Measurements from ENCODE around the gene PKP1.

Gene PKP1

DNA sequence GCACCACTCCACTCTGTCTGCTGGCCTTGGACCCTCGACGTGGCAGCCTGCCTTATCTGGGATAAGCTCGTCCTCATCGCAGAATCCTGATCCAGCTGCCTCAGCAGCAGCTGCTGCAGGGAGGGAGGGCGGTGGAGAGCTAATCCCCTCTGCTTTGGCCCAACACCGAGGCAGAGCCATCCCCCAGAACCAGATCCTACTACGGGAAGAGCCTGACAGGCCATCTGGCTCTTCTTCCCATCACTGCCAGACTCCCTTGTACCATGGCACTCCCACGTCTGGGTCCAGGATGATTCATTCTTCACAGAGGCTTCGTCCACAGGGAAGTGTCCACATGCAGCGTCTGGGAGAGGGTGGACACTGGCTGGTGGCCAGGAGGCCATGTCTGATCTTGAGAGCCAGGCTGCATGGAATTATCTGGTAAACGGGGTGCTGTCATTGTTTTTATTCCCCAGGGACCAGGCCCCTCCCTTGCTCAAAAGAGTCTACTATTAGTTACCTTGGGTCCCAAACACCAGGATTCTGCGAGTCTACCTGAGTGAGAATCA is 14.6 kb upstream of the PKP1 start:
- Mint-ChIP-seq H3K36me3 (no peaks in the 10 kb centered on the region), H3K9me3 (no peaks in the 10 kb centered on the region), H3K4me1 (no peaks in the 10 kb centered on the region), H3K4me3 (no peak overlapping the region), H3K27ac (no peak overlapping the region), H3K27me3 (peaks cover 71% of the 10 kb centered on the region)
- ATAC-seq = no peak

DNA sequence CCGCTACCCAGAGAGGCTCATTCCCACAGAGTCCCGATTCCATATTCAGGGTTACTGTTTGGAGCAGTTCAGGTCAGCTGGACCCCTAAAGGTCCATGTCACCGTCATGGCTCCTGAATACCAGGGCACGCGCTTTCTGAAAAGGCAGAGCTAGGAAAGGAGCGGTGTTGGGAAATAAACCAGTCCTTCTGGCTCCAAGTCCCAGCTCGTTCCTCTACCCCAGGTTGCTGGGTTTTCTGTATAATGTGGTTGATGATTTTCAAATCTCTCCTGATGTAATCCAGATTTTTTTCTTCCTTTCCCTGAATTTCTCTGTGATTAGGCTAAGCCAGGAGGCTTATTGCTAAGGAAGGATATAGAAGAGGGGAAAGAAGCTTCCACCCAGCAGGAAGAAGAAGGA is 14.0 kb upstream of the PKP1 start:
- Mint-ChIP-seq H3K27ac (no peak overlapping the region), H3K4me1 (no peaks in the 10 kb centered on the region)

DNA sequence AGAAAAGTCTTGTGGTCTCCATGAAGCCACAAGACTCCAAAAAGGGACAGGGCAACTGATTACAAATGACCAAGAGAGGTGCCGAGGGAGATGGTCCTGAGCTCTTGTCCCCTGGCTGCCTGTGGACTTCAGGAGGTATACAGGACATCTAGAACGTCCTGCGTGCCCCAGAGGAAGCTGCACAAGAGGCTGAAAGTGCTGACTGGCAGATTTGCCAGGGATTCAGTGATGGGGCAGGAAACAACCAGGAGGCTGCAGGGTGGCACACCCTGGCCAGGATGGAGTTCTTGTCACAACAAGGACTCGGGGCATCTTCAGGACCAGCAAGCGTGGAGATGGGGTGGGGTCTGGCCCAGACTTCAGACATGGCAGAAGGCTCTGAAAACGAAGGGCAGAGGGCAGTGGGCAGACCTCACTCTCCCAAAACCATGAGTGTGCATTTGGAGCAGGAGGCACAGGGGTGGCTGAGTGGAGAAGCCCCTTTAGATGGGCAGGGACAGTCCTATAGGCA is 13.4 kb upstream of the PKP1 start:
- Mint-ChIP-seq H3K9me3 (no peaks in the 10 kb centered on the region), H3K27ac (no peak overlapping the region), H3K36me3 (no peaks in the 10 kb centered on the region), H3K4me3 (no peak overlapping the region), H3K27me3 (peaks cover 59% of the 10 kb centered on the region), H3K4me1 (no peaks in the 10 kb centered on the region)
- ATAC-seq = no peak

More for the DNA sequence above, 14.0 kb upstream of the PKP1 start:
- no peaks in the 10 kb centered on the region for H3K9me3 Mint-ChIP-seq
- H3K4me3 Mint-ChIP-seq = no peak overlapping the region
- H3K27me3 Mint-ChIP-seq = peaks cover 65% of the 10 kb centered on the region
- H3K36me3 Mint-ChIP-seq = no peaks in the 10 kb centered on the region
- ATAC-seq = no peak

DNA sequence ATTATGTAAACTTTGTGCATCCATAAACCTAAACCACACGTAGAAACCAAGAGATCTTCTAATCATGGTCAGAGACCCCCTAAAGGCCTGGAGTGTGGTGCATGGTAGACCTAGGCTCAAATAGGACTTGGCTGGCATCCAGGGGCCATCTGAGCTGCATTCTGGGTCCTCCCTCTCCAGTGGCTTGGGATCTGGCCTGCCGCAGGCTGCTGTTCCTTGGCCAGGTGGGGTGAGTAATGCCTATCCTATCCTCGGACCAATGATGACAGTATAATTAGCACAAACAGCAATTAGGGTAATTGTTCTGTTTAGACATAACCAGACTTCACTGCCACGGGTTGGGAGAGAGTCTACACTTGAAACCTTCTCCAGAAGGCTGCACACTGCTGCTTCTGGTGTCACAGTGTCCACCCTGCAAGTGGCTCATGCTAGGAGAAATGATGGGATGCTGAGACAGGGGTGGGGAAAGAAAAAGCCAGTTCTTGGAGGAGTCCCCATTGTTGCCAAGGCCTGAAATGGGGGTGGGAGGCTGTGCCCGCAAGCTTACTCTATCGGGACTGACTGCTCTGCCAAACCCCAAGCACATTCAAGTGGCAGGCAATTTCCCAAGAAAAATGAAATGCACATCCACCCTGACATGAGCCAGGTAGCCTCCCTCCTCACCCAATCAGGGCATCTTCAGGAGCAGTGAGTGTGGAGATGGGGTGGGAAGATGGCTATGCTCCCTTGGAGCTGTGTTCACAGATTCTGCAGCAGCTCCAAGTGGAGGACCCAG is 12.5 kb upstream of the PKP1 start:
- Mint-ChIP-seq H3K27ac (no peak overlapping the region), H3K4me3 (no peak overlapping the region), H3K27me3 (peaks cover 56% of the 10 kb centered on the region), H3K4me1 (no peaks in the 10 kb centered on the region), H3K9me3 (no peaks in the 10 kb centered on the region), H3K36me3 (no peaks in the 10 kb centered on the region)
- no peak for ATAC-seq

DNA sequence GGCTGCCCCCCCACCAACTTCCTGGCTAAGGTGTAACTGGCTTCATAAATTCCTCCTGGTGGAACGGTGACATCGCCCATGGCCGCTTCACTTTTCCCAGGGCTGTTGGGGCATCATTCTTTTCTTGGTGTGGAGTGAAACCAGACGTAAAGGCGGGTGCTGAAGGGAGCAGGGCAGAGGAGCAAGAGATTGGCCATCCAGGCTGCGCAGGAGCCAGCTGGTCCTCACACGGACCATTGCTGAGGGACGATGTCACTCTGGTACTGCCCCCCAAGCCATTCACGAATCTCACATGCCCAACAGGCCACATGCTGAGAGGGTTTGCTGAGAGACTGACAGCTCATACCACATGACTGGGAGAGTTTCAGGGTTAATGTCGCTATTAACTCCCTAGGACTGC is 10.5 kb upstream of the PKP1 start:
- H3K9me3 Mint-ChIP-seq = no peaks in the 10 kb centered on the region
- peaks cover 47% of the 10 kb centered on the region for H3K27me3 Mint-ChIP-seq
- no peaks in the 10 kb centered on the region for H3K36me3 Mint-ChIP-seq
- no peak overlapping the region for H3K27ac Mint-ChIP-seq
- H3K4me3 Mint-ChIP-seq = no peak overlapping the region
- H3K4me1 Mint-ChIP-seq = no peaks in the 10 kb centered on the region
- no peak for ATAC-seq

DNA sequence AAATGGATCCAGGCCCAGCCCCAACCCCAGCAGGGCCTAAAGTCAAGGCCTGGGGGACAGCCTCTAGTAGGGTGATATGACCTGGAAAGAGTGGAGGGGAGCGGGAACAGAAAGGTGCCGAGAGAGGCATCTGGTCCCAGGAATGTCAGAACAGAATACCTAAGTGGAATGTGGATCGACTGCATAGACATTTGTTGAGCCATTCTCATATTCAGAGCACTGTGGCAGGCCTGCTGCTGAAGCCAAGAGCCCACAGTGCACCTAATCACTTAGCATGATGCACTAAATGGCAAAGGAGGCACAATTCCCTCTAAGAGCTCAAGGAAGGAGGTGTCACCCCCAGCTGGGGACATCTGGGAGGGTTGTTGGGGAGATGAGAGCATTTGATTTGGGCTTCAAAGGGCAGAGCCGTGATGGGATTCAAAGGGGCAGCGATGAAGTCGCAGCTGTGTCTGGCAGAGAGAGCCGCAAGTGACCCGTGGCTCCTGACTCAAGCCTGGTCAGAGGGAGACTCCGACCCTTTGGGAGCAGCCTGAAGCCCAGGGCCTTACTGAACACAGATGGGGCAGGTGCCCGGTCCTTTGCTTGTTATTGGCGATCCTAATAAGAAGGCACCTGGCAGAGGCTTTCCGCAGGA is 8.6 kb upstream of the PKP1 start:
- Mint-ChIP-seq H3K27me3 (peaks cover 48% of the 10 kb centered on the region), H3K27ac (no peak overlapping the region), H3K36me3 (no peaks in the 10 kb centered on the region), H3K9me3 (no peaks in the 10 kb centered on the region), H3K4me3 (no peak overlapping the region), H3K4me1 (no peaks in the 10 kb centered on the region)
- no peak for ATAC-seq

DNA sequence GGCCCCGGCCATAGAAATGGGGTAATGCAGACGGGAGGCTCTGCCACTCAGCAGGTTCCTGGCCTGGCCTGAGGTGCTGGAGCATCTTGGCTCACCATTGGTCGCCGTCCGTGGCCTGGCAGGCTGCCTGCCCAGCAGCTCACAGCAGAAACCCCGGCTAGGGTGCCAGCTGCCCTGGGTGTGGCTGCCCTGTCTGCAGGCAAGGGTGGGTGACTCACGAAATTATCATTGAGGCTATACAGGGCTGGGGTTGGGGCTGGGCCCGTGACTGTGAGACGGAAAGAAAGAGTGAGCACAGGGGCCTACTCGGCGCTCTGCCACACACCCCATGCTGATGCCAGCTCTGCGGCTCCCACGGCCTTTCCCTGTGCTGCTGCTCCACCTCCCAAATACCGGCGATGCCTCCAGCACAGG is 8.0 kb upstream of the PKP1 start:
- Mint-ChIP-seq H3K36me3 (no peaks in the 10 kb centered on the region), H3K27ac (no peak overlapping the region), H3K4me1 (no peaks in the 10 kb centered on the region), H3K9me3 (no peaks in the 10 kb centered on the region), H3K4me3 (no peak overlapping the region), H3K27me3 (peaks cover 46% of the 10 kb centered on the region)
- ATAC-seq = no peak

DNA sequence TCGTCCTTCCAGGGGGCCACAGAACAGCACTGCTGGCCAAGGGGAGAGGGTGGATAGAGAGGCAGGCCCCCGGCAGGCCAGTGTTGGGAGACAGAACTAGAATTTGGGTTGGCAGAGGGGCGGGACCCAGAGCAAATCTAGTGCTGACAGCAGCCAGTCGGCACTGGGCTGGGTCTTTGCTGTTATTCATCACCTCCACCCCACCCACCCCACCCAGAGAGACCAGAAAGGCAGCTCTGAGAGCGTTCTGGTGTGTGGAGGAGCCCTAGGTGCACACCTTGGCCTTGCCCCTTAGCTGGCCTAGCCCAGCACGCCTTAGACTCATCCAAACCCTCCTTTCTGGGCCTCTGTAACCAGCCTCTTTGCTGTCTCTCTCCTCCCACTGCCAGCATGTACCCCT is 6.4 kb upstream of the PKP1 start:
- peaks cover 41% of the 10 kb centered on the region for H3K27me3 Mint-ChIP-seq
- no peak overlapping the region for H3K27ac Mint-ChIP-seq
- no peak overlapping the region for H3K4me3 Mint-ChIP-seq
- H3K4me1 Mint-ChIP-seq = no peaks in the 10 kb centered on the region
- H3K9me3 Mint-ChIP-seq = no peaks in the 10 kb centered on the region
- ATAC-seq = no peak
- no peaks in the 10 kb centered on the region for H3K36me3 Mint-ChIP-seq

DNA sequence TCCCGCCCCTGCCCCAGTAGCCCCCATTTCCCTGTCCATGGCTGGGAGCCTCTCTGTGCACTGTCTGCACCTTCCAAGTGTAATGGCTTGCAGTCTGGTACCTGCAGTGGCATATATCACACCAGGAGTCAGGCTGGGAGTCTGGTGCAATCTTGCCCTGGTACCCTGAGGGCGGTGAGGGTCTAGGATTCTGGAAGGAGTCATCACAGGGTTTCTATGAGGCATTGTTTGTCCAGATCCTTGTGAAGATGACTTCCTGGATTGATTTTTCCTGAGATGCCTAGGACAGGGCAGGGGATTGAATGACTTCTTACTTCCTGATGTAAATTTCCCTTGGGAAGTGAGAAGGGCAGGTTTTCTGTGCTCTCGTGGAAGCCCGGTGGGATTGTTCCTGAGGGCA is 5.9 kb upstream of the PKP1 start:
- no peak overlapping the region for H3K4me3 Mint-ChIP-seq
- no peak overlapping the region for H3K27ac Mint-ChIP-seq
- H3K27me3 Mint-ChIP-seq = peaks cover 42% of the 10 kb centered on the region
- H3K9me3 Mint-ChIP-seq = no peaks in the 10 kb centered on the region
- H3K4me1 Mint-ChIP-seq = no peaks in the 10 kb centered on the region
- H3K36me3 Mint-ChIP-seq = no peaks in the 10 kb centered on the region
- ATAC-seq = no peak

DNA sequence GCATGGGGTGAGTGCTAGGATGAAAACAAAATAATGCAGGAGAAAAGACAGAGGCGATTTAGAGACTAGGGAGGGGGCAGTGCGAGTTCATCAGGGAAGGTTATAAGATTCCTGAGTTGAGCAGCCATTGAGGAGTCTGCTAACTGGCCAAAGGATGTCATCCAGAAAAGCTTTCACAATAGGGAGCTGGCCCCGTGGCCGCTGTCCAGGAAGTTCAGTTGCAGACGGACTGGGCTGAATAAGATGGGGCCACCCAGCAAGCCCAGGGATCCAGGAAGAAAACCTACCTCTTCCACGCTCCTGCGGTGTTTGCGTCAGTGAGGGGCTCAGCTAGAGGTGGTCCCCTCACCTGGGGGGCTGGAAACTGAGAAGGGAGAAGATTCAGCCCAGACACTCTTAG is 4.0 kb upstream of the PKP1 start:
- no peak overlapping the region for H3K4me3 Mint-ChIP-seq
- no peaks in the 10 kb centered on the region for H3K36me3 Mint-ChIP-seq
- H3K9me3 Mint-ChIP-seq = no peaks in the 10 kb centered on the region
- H3K4me1 Mint-ChIP-seq = peaks cover 7% of the 10 kb centered on the region
- H3K27ac Mint-ChIP-seq = no peak overlapping the region
- H3K27me3 Mint-ChIP-seq = peaks cover 56% of the 10 kb centered on the region
- ATAC-seq = no peak

DNA sequence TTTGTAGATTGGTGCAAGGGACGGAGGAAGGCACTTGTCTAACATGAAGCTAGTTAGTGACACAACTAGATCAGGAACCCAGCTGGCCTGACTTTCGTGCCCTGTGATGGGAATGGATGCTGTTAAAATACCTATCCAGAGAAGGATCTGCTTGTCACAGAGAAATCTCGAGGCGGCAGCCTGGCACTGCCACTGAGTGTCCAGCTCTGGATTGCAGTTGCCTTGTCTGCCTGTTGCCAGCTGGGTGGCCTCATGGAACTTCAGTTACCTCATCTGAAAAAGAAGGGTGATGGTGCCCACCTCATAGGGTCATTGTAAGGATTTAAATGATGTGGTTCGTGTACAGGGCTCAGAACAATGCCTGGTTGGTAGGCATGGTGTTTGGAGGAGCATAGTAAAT is 2.4 kb upstream of the PKP1 start:
- no peaks in the 10 kb centered on the region for H3K9me3 Mint-ChIP-seq
- peaks cover 72% of the 10 kb centered on the region for H3K27me3 Mint-ChIP-seq
- no peak overlapping the region for H3K4me3 Mint-ChIP-seq
- ATAC-seq = no peak
- no peaks in the 10 kb centered on the region for H3K36me3 Mint-ChIP-seq
- H3K27ac Mint-ChIP-seq = no peak overlapping the region
- peaks cover 7% of the 10 kb centered on the region for H3K4me1 Mint-ChIP-seq

DNA sequence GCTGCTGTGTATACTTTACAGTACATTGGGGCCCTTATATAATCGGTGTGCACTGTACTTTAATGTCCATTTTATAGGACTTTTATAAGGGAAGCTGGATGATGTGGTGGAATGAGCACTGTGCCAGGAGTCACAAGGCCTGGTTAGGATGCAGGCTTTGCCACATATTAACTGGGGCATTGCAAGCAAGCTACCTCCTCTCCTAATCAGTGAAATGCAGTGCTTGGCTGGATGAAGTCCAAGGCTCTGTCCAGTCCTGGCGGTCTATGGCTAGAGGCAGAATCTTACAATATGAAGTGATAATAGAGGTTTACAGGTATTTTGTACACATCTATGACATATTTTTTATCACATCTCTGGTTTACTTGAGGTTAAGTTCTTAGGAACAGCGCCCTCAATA is 1.7 kb upstream of the PKP1 start:
- Mint-ChIP-seq H3K36me3 (no peaks in the 10 kb centered on the region), H3K4me3 (no peak overlapping the region), H3K9me3 (no peaks in the 10 kb centered on the region), H3K27me3 (peaks cover 73% of the 10 kb centered on the region), H3K4me1 (peaks cover 7% of the 10 kb centered on the region), H3K27ac (no peak overlapping the region)
- no peak for ATAC-seq

DNA sequence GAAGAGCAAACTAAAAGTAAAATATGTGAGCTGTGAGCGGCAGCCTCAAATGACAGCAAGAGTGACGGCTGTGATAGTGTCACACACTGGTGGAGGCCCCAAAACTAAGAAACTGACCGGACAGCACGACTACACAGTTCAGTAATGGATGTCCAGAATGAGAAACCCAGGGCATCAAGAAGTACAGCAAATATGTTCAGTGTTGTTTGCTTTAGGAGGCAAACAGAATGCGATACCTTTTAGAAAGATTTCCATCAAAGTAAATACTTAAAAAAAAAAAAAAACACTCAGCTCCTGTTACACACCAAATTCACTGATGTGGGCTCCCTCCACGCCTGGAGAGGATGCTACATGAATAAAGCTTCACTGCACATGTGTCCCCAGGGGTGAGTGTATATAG is 1.1 kb upstream of the PKP1 start:
- Mint-ChIP-seq H3K27ac (no peak overlapping the region), H3K9me3 (no peaks in the 10 kb centered on the region), H3K27me3 (peaks cover 70% of the 10 kb centered on the region), H3K4me3 (no peak overlapping the region), H3K36me3 (no peaks in the 10 kb centered on the region), H3K4me1 (peaks cover 7% of the 10 kb centered on the region)
- ATAC-seq = no peak

DNA sequence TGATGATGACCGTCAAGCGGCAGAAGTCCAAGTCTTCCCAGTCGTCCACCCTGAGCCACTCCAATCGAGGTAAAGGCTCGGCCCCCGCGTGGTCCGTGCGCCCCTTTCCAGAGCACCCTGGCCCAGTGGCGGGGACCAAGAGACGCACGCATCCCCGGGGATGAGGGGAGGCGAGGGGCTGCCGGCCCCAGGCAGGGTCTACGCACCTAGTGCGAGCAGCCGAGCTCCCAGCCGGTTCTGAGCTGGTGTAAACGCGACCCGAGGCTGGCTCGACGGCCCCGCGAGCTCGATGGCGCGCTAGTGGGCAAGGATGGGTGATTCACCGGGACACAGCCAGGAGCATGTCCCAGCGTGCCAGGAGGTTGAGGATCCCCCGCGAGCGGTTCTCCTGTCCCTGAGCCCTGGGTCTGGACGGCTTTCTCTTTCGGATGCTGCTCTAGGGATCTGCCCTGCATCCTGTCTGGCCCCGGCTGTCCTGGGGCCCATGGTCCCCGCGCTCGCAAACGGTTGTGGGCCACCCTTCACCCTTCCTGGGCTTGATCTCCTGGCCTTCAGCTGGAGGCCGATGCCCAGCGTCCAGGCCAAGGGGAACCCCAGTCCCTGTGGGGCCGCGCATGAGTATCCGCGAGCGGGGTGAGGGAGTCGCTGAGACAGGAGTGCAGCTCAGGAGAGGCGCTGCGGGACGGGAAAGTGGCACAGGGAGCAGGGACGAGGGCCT is 689 bp downstream of the PKP1 start:
- Mint-ChIP-seq H3K27ac (no peak overlapping the region), H3K36me3 (no peaks in the 10 kb centered on the region), H3K9me3 (no peaks in the 10 kb centered on the region), H3K4me1 (peaks cover 7% of the 10 kb centered on the region), H3K27me3 (peaks cover 62% of the 10 kb centered on the region), H3K4me3 (no peak overlapping the region)
- no peak for ATAC-seq

DNA sequence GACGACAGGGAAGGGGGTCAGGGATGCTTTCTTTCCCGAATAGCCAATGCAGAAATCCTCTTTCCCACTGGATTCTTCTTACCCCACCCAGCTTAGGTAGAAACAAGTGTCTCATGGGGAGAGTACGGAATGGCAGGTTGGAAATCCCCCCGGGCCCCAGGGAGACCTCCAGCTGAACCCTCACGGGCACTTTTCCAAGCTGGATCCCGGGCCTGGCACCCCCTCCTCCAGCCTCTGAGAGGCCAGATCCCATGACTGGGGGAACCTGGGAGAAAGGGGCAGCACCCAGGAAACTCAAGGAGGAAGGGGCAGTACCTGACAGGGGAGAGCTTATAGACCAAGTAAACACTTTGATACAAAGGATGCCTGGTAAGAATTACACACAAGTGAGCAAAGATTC is 1.3 kb downstream of the PKP1 start:
- Mint-ChIP-seq H3K4me3 (no peak overlapping the region), H3K27me3 (peaks cover 62% of the 10 kb centered on the region), H3K36me3 (no peaks in the 10 kb centered on the region), H3K9me3 (no peaks in the 10 kb centered on the region), H3K27ac (no peak overlapping the region), H3K4me1 (peaks cover 7% of the 10 kb centered on the region)
- ATAC-seq = no peak
